Measurements from ENCODE around the gene FLRT1. TPM values are rescaled to one million over a fixed set of nuclear protein-coding genes. Genes with fewer than 3 reads are reported as not detected.
A peak's percentile ranks its signal among the peaks of the same experiment; 100 is the strongest.

FLRT1 gene
- polyA plus RNA-seq, 1 donor = 3.3 TPM

DNA sequence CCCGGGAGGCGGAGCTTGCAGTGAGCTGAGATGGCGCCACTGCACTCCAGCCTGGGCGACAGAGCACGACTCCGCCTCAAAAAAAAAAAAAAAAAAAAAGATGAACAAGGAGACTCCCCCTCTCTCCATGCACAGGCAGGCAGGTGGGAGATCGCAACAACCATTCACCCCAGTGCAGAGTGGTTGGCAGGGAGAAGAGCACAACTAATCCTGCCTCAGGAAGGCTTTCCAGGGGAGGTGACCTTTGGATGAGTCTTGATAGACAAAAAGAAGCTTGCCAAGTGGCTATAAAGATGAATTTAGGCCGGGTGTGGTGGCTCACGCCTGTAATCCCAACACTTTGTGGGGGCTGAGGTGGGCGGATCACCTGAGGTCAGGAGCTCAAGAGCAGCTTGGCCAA is 30.0 kb downstream of the FLRT1 start:
- no peak for DNase-seq

DNA sequence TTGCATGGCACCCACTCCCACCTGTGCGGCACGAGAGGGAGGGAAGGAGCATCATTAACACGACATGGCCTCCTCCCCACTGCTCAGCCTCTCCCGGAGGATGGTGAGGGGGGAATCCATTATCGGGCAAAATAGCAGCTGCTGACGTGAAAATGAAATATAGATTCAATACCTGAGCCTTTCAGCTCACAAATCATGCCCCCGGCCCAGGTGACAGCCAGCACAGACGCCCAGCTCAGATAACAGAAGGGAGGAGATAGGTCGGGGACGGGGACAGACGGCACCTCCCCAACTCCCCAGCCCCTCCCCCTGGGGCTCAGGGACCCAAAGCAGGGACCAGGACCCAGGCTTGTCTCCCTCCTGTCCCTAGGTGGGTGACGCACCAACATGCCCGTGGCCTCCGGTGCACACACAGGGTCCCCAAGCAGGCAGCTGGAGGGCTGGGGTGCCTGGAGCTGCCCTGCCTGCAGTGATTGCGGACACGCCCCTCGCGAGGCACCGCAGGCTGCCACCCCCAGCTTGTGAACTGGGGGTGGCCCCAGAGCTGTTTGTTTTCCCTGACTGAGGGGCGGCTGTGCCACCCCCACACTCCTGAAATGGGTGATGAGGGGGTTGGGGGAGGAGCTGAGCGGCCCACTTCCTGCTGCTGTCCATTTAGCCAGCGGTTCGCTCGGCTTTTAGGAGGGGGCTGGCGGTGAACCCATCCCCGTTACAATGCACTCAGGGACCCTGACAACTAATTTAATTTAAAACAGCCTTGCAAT is 31.7 kb downstream of the FLRT1 start:
- DNase-seq = no peak

DNA sequence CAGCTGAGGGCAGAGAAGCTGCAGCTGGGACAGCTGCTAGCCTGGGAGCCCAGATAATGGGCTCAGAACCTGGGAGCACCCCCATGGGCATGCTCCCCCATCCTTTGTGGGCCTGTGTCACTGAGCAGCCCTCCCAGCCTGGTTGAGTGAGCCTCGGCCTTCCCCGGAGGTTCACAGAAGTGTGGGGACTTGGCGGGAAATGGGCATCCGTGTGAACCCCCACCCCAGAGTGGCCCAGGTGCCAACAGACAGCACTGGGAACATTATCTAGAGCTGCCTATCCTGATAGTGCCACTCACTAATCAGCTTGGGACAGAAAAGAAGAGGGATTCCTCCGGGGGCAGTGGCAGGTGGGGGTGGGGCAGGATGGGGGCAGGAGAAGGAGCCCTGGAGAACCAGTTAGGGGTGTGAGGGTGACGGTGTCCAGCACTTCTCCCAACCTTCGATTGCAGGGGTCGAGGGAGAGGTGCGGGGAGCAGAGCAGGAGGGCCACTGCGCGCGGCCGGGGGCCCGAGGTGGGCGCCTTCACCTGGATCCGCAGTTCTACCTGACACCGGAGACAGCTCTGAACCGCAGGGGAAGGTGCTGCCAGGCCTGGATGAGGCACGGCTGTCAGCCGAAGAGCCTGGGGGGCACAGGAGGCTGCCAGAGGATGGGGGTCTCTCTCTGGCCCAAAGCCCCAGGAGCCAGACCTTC is 33.1 kb downstream of the FLRT1 start:
- DNase-seq = no peak

DNA sequence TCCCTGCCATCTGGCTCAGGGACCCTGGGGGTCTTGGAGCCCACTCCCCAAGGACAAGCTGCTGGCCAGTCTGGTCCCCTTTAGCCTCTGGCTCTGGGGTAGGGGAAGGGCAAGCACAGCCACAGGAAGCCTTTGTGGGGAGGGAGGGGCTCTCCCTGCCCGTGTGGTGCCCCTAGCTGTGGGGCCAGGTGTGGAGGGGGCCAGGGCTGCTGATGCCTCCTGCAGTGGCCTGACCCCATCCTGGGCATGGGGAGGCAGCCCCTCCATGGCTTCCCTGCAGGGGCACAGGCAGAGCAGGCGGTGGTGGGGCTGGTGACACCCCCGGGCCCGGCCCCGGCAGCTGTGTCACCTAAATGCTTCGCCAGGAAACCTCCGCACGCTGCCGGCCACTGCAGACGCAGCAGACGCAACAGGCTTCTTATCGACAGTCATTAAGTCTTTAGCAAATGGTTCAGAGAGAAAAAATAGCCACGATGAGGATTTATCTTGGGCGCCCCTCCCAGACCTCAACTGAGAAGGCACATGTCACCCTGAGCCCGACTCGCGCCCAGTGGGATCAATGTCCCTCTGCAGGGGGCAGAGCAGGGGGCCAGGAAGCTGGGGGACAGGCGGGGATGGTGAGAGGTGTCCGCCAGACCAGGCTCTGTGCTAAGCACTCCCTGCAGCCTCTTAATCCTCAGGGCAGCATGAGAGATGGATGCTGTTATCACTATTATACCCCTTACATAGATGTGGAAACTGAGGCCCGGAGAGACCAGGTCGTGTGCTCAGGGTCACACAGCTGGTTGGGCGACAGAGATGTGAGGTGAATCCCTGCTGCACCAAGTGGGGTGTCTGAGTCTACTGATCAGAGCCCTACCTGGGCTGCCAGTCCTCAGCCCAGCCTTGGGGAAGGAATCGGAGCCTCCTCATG is 33.9 kb downstream of the FLRT1 start:
- DNase-seq = no peak

DNA sequence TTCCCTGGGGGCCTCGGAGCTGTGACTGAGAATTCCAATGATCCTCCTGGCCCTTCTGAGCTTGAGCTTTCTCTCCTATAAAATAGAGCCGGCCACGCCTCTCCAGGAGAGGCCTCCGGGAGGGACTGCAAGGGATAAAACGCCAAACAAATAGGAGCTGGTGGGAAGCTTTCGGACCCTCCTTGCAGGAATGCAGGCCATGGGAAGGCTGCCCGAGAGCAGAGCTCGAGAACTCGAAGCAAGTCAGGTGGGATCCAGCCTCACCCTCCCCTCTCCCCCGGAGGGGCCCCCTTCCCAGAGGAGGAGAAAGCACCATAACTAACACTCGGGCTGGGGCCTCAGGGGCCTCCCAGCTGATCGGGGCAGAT is 34.6 kb downstream of the FLRT1 start:
- DNase-seq = no peak

DNA sequence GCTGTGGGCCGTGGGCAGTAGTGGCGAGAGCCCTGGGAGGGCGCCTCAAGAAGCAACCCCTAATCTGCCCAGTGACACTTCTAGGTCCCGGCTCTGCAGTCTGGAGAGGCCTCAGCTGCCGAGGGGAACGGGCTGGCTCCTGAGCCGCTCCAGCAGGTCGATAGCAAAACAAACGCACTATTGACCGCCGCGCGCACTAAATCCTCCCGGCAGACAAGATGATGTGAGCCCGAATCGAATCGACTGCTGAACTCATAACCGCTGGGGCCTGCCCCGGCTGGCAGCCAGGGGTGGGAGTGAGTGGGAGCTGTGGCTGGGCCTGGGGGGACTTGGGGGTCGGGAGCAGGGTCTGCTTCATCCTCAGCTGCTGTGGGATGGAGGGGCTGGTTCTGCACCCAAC is 36.1 kb downstream of the FLRT1 start:
- no peak for DNase-seq

DNA sequence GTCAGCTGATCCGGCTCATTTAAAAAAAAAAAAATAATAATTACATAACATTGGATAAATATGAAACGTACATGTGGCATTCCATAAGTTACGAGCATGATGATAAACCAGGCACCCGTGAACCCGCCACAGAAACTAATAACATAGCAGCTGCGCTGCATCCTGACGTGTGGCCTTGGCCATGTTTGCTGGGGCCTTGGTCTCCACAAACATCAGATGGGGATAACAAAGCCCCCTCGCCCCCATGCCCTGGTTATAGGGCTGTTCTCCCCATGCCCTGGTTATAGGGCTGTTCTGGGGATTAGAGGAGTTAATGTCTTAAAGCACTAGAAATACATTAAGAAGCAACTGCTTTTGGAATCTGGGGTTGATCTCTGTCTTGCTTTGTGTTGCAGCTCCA is 36.7 kb downstream of the FLRT1 start:
- DNase-seq = no peak

DNA sequence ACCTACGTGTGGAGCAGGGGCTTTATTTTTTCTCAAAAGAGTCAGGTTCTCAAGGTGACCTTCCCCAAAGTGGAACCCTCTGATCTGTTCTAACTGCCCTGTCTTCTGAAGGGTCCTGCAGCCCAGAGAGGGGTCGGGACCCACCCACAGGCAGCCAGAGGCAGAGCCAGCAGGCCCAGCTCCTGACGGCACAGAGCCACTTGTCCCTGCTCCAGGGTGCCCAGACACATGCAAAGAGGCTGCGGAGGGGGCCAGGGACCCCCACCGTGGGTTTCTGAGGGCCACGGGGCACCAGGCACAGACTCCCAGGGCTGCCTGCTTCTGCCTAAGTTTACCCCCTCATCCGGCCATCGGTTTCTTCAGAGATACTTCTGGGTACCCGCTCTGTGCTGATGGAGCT is 37.1 kb downstream of the FLRT1 start:
- DNase-seq = no peak

DNA sequence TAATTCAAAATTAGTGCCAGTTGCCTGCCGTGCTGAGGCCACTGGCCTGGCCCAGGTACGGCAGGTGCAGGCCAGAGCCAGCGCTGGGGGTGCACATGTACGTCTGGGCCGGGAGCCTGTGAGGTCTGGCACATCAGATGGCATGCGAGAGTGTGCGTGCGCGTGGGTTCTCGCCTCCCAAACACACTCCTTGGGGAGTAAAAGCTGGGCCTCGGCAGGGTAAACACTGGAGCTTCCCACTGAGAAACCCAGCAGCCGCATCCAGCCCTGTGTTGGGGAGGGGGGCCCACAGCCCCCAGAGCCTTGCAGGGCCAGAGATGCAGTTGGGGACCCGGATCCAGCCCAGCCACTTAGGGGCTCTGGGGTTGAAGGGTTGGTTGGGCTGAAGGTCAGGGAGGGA is 37.8 kb downstream of the FLRT1 start:
- DNase-seq = no peak

DNA sequence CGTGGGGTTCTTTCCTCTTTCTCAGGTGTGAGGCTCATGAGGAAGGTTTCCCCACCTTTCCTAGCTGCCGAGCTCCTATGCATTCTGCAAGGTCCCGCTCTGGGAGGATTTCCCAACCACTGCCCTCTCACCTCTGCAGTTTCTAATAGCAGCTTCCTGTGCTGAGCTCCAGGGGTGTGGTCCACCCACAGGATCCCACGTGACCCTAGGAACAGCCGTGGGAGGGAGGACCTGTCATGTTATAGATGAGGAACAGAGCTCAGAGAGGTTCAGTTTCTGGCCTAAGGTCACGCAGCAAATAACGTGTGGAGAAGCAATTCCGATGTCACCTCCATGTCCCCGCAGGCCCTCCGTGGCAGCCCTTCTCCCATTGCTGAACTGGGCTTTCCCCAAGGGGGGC is 38.5 kb downstream of the FLRT1 start:
- DNase-seq = no peak

DNA sequence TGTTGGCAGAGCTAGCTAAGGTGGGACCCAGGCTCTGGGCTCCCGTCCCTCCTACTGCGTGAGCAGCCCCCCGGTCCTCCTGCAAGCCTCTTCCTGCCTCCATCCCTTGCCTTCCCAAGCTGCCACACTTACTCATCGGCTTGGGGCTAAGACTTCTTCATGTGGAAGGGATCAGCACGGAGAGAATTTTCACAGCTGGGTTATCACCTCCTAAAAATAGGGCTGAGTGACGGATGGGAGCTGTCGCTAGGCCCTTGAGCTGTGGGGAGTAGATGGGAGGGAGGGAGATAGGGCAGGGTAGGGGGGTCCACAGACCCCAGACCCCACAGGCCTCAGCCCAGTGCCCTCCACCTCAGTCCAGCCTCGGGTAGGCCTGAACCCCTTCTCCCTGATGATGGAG is 41.0 kb downstream of the FLRT1 start:
- no peak for DNase-seq

DNA sequence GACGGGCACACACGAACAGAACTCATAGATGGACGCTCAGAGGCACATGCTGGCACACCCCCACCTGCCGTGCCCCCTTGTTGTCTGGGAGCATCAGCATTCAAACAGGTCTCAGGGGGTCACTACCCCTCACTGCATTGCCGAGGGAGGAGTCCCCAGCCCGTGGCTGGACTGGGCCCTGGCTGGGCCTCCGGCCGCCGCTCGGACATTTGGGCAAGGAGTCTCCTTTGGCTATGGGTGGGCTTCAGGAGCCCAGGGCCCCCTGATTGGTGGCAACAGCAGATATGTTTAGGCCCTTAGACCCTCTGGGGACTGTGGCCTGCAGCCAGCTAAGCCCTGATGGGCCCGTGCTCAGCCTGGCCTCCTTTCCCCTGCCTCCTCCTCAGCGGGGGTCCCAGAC is 41.9 kb downstream of the FLRT1 start:
- no peak for DNase-seq

DNA sequence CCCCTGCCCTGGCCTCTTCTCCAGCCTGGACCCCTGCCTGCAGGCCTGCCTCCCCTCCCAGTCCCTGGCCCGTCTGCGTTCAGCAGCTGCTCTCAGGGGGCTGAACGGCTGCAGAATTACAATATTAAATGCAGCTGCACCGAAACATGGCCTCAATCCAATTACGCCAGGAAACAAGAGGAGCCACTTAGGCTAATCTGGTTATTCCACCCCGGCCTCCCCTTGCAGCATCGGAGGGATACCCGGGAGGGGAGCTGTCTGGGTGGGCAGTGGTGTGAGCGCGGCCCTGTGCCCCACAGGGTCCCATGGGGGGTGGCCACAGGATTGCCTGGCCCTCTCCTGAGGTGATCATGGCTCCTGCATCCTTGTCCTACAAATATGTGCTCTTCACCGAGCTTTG is 42.6 kb downstream of the FLRT1 start:
- DNase-seq = no peak

DNA sequence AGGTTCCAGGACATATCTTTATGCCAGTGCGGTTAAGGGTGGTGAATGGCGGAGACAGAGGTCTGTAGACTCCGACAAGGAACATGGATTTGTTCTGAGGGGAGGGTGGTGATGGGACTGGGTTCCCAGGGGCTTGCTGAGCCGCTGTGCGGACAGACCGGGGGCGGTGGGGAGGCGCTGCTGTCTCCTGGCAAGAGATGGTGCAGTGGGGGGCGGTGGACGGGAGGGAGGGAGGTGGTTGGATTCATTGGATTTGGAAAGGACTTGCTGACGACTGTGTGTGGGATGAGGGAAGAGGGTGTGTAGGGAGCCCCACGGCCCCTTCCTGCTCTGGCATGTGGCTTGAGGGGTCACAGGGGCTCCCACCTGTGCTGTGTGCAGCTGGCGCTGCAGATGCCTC is 43.2 kb downstream of the FLRT1 start:
- no peak for DNase-seq

DNA sequence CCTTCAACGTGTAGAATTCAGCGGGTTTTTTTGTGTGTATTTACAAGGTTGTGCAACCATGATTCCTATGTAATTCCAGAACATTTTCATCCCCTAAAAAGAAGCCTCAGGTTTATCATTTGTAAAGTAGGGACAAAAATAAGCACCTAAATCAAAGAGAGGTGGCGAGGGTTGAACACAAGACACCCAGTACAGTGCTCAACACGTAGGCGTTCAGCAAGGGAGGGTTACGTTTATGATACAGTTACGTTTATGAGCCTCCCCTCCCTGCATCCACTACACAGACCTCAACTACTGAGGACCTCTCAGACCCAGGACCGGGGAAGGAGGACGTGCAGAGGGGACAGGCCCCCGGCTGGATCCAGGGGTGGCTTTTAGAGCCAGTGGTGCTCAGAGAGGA is 44.7 kb downstream of the FLRT1 start:
- DNase-seq = no peak

DNA sequence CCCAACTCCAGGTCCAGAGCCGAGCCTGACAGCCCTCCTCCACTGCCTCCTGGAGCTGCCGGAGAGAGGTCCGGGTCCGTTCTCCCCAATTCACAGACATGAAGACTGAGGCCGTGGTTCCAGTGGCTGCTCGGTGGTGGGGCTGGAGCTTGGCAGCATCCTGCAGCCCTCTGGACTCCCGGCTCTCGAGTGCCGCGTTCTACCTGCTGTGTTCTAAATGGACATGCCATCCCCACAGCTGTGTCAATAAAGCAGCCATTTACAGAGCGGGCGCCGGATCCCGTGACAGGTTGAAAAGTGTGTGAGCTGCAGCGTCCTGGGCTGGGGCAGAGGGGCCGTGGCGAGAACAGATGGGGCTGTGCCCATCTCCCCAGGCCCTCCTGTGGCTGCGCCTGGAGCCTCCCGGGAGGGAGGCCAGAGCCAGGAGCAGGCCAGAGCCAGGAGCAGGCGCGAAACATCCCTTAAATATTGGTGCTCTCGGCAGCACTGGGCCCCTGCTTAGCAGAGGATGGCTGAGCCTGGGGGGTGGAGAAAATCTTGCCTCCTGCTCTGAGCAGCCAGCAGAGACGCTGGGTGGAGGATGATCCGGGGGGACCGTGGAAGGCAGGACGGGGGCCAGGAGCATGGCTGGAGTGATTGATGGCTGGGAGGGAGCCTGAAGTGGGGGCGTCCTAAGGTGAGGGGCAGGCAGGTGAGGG is 46.2 kb downstream of the FLRT1 start:
- DNase-seq = no peak

DNA sequence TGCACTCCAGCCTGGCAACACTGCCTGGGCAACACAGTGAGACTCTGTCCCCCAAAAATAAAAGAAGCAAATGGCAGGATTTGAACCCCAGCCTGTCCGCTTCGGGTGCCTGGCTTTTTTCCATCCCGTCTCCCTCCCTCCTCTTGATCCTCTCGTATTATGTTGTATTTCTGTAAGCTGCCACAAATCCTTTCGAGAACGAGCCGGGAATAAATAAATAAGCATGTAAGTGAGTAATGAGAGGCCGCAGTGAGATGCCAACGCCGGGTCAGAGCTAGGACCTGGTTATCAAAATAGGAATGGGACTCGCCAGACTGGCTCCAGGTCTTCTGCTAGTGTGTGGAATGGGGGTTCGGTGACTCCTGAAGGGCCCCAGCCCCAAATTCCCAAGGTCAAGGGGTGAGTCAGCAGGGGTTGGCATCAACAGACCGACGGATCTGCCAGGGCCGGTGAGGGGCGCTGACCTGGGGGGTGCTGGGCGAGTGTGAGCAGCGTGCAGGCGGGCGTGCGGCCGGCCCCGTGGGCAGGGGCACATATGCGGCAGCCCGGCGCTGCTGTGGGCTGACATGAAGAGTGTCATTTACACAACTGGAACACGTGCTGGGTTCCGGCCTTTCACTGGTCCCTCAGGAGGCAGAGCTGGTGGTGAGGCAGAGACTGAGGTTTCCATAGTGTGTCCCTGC is 47.8 kb downstream of the FLRT1 start:
- DNase-seq = no peak

DNA sequence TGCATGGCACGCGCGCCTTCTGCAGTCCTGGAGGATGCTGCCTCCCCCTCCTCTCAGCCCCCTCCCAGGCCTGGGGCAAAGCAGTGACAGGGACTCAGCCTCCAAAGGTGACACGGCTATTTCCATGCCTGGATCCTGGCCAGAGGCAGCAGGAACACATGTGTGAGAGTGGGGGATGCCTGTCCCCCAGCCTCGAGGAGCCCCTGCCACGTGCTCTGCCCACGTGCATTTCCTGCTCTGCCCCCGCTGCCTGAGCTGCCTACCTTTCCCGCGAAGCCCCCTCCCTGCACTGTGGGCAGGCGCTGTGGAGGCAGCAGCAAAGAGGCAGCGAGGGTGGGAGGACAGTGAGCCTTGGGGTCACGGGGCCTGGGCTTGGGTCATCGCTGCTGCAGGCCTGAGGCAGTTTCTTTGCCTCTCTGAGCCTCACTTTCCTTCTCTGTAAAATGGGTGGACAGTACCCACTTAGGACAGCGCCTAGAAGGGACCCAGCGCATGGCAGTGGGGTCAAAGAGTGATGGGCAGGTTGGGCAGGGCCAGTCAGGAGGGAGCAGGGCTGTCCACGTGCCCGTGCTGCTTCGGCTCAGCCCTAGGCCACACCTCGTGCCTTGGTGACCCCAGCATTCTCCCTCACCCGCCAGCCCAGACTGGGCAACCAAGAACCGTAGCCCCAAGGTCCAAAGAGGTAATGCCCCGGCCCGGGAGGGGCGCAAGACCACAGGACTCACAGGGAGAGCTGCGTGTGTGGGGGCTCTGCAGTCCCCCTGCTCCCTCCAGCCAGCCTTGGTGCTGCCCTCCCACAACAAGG is 48.6 kb downstream of the FLRT1 start:
- no peak for DNase-seq

DNA sequence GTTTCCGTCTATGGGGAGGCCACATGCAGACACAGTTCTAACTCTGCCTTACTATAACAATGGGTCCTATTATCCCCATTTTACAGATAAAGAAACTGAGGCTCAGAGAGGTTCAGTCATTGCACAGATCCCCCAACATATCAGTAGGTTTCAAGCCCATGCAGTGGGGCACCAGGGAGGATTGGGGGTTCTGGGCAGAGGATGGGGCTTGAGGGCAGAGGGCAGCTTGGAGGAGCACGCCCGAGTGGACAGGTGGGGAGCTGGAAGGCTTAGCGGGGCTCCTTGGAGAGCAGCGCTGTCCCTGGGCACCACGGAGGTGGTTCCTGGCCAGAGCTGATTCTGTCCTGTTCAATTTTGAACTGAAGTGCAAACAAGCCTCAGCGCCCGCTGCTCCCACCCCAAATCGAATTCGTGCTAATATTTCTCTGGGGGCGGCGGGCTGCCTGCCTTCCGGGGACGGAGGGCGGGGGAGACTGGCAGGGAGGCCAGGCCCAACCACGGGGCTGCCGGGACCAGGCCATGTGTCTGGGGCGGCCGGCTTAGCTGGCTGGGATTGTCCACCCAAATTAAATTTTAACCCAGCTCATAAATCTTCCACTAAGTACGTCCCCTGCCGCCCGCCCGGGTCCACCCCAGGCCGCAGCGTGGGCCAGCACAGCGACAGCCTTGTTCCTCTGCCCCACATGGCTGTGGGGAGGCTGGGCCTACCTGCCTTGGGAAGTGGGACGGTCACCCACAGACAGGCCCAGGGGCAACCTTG is 49.4 kb downstream of the FLRT1 start:
- peak; percentile 72 for DNase-seq

Data from left kidney (tissue), 2 donors.